ENCODE data around the gene RNU1-3.
"Not testable (repeated sequence)": the region's sequence is repeated elsewhere in the genome, so short reads cannot be mapped to it uniquely, and the experiment has no call there.

RNU1-3 gene

DNA sequence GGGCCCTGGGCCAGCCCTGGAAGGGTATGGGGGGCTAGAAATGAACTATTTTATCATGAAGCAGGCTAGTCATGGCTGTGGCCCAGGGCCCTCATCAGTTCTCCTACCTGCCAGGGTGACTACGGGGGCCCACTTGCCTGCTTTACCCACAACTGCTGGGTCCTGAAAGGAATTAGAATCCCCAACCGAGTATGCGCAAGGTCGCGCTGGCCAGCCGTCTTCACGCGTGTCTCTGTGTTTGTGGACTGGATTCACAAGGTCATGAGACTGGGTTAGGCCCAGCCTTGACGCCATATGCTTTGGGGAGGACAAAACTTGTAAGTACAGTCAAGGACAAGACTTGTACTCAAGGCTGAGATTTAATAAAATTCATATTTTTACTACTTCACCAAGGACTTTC is 16.8 kb downstream of the RNU1-3 start:
- DNase-seq, result not testable (repeated sequence)

DNA sequence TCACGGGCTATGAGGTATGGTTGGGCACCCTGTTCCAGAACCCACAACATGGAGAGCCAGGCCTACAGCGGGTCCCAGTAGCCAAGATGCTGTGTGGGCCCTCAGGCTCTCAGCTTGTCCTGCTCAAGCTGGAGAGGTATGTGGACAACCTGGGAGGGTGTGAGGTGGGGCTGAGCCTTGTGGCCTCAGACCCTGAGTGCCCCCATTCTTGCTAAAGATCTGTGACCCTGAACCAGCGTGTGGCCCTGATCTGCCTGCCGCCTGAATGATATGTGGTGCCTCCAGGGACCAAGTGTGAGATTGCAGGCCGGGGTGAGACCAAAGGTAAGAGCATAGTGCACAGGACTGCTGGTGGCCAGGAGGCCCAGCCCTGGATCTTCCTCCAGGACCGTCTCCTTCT is 17.4 kb downstream of the RNU1-3 start:
- DNase-seq, result not testable (repeated sequence)

- not testable (repeated sequence) for DNase-seq
Measured at GRCh38 chr1:16648756-16649155, 18.0 kb downstream of the RNU1-3 start.

- not testable (repeated sequence) for DNase-seq
Measured at GRCh38 chr1:16648250-16648649, 18.5 kb downstream of the RNU1-3 start.

- not testable (repeated sequence) for DNase-seq
Measured at GRCh38 chr1:16647179-16648176, 19.3 kb downstream of the RNU1-3 start.

GRCh38 chr1:16646716-16647115 is 20.0 kb downstream of the RNU1-3 start:
- DNase-seq, result not testable (repeated sequence)

- not testable (repeated sequence) for DNase-seq
Measured at GRCh38 chr1:16646061-16646664, 20.6 kb downstream of the RNU1-3 start.

- DNase-seq, result not testable (repeated sequence)
Measured at GRCh38 chr1:16645271-16646060, 21.3 kb downstream of the RNU1-3 start.

GRCh38 chr1:16644482-16645270 is 22.1 kb downstream of the RNU1-3 start:
- DNase-seq, result peak; percentile 98

DNA sequence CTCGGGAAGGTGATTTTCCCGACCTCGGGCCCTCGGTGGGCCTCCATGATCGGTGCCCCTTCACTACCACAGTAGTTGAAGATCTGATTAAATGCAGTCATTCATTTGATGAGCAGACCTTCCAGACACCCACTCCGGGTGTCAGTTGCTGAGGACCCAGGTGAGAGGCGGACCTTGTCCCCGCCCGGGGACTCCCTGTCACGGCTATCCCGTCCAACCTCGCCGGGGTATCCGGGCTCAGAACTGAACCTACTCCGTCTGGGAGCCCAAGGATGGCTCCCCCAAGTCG is 22.6 kb downstream of the RNU1-3 start:
- DNase-seq, result no peak

- DNase-seq, result not testable (repeated sequence)
Measured at GRCh38 chr1:16643476-16644192, 23.1 kb downstream of the RNU1-3 start.

GRCh38 chr1:16643001-16643411 is 23.7 kb downstream of the RNU1-3 start:
- DNase-seq, result not testable (repeated sequence)

- not testable (repeated sequence) for DNase-seq
Measured at GRCh38 chr1:16642025-16642966, 24.5 kb downstream of the RNU1-3 start.

DNA sequence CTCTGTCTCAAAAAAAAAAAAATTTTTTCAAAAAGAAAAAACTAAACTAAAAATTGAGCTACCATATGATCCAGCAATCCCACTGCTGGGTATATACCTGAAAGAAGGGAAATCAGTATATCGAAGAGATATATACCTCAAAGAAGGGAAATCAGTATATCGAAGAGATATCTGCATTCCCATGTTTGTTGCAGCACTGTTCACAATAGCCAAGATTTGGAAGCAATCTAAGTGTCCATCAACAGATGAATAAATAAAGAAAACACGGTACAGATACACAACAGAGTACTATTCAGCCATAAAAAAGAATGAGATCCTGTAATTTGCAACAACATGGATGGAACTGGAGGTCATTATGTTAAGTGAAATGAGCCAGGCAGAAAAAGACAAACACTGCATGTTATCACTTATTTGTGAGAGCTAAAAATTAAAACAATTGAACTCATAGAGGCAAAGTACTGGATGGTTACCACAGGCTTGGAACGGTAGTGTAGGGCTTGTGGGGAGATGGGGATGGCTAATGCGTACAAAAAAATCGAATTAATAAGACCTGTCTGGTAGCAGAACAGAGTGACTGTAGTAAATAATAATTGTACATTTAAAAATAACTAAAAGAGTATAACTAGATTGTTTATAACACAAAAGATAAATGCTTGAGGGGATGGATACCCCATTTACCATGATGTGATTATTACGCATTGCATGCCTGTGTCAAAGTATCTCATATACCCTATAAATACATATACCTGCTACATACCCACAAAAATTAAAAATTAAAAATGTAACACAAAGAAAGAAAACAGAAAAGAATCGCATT is 25.4 kb downstream of the RNU1-3 start:
- DNase-seq, result not testable (repeated sequence)

DNA sequence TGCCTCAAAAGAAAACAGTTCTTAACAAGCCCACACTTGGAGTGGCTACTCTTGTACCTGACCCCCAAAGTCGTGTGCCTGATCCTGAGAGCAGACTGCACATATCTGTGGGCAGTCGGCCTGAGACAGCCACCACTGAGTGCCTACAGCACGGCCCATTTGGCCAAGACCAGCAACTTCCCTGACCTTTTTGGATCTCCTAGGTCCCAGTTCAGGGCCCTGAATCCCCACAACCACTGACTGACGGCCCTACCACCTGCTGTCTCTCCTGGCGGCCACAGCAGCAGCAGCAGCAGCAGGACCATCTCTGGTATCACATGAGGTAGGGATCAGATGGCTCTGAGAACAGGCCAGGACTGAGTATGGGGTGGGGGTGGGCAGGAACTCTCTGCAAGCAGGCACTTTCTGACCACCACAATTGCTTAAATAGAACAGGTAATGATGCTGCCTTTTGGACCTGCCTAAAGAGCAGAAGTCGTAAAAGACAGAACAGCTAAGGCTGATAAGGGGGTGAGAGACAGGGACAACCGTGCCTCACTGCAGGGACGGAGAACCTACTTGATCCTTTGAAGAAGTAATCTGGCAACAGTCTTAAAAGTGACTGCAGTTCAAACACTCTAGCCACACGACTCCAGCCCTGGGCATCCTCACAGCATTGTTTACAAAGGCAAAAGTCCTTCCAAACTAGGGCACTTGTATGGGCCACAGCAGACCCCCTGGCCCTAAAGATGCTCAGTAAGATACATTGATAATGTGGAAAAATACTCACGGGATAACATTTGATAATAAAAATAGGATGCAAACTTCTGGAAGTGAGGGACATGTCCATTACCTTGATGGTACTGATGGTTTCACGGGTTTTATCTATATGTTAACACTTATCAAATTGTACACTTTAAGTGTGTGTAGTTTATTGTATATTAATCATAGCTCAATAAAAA is 27.4 kb downstream of the RNU1-3 start:
- DNase-seq, result not testable (repeated sequence)

- not testable (repeated sequence) for DNase-seq
Measured at GRCh38 chr1:16637941-16638778, 28.6 kb downstream of the RNU1-3 start.

DNA sequence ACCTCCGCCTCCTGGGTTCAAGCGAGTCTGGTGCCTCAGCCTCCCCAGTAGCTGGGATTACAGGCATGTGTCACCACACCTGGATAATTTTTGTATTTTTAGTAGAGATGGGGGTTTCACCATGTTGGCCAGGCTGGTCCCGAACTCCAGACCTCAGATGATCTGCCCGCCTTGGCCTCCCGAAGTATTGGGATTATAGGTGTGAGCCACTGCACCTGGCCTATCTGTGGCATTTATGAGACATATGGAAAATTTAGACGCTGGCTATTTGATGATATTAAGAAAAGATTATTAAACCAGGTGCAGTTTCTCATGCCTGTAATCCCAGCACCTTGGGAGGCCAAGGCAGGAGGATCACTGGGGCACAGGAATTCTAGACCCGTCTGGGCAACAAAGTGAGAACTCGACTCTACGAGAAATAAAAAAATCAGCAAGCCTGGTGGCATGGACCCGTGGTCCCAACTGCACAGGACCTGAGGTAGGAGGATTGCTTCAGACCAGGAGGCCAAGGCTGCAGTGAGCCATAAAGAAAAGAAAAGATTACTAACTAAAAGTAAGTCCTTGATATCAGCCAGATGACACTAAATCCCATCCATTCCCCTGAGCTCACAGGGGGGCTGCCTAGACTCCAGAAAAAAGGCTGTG is 30.1 kb downstream of the RNU1-3 start:
- DNase-seq, result not testable (repeated sequence)

Measured in stimulated activated CD4-positive, alpha-beta T cell treated with anti-CD3 and anti-CD28 coated beads, Interleukin-4, amount 100 ng/mL, for 24 hours (primary cell).